Natural killer cell (primary cell): ENCODE results near the gene ACAT2. TPM values are rescaled to one million over a fixed set of nuclear protein-coding genes. Genes with fewer than 3 reads are reported as not detected.

Source experiments
- ATAC-seq, 3 donors: fragments of 150-1000 bp in 2 of 3; fragments of 200-7000 bp in 1 of 3; cut with Tn5 transposase; 1 replicate in 1 of 3; 2 replicates in 2 of 3; pipeline ENCODE4 v1.10.0; 2021; ENCODE audit warnings: mild to moderate bottlenecking in 2 of 3, moderate library complexity in 2 of 3
- DNase-seq, 2 donors: peaks; one replicate each; pipeline versions ENCODE4 v3.0.0 to v3.0.0-alpha.2; 2013 to 2021; ENCODE audit warnings: mixed read lengths in 1 of 2
- H3K27ac ChIP-seq: one replicate; pipeline ENCODE4 v1.5.1; 2013; ENCODE audit warnings: mild to moderate bottlenecking, low read length
- H3K27me3 ChIP-seq: one replicate; pipeline ENCODE4 v1.6.1; 2013; ENCODE audit warnings: low read length; ENCODE audit not compliant: control insufficient read depth, insufficient read depth
- H3K36me3 ChIP-seq: one replicate; pipeline ENCODE4 v1.6.1; 2013; ENCODE audit warnings: low read length; ENCODE audit not compliant: control insufficient read depth, insufficient read depth
- H3K4me1 ChIP-seq: one replicate; pipeline ENCODE4 v1.6.1; 2013; ENCODE audit warnings: low read length; ENCODE audit not compliant: control insufficient read depth, insufficient read depth
- H3K4me3 ChIP-seq: one replicate; pipeline ENCODE4 v1.5.1; 2013; ENCODE audit warnings: low read length
- H3K9me3 ChIP-seq: one replicate; pipeline ENCODE4 v1.6.1; 2013; ENCODE audit warnings: low read length; ENCODE audit not compliant: control insufficient read depth, insufficient read depth
- H3K27ac Mint-ChIP-seq, 2 donors: one replicate each; pipeline ENCODE4 v1.8.0; 2022; ENCODE audit warnings: mild to moderate bottlenecking in 2 of 2, mixed read lengths in 2 of 2, moderate library complexity in 1 of 2
- H3K27me3 Mint-ChIP-seq, 2 donors: one replicate each; pipeline ENCODE4 v1.8.0; 2022; ENCODE audit warnings: low read depth in 2 of 2, mixed read lengths in 2 of 2
- H3K36me3 Mint-ChIP-seq: one replicate; pipeline ENCODE4 v1.8.0; 2022; ENCODE audit warnings: mixed read lengths
- H3K4me1 Mint-ChIP-seq, 2 donors: one replicate each; pipeline ENCODE4 v1.8.0; 2022; ENCODE audit warnings: mixed read lengths in 2 of 2
- H3K4me3 Mint-ChIP-seq: one replicate; pipeline ENCODE4 v1.8.0; 2022; ENCODE audit warnings: mild to moderate bottlenecking, moderate library complexity, mixed read lengths
- H3K9me3 Mint-ChIP-seq, 2 donors: one replicate each; pipeline ENCODE4 v1.8.0; 2022; ENCODE audit warnings: mixed read lengths in 2 of 2
- WGBS: methylation state at CpG from one replicate; pipeline ENCODE4 v1.1.7; 2013; ENCODE audit warnings: missing lambda C conversion rate; ENCODE audit not compliant: insufficient coverage; 5-methylcytosine and 5-hydroxymethylcytosine counted together
- intact Hi-C: fragments of 100-400 bp; cut with micrococcal nuclease; formaldehyde crosslinking; loops from one replicate; pipeline ENCODE4 v1.14.2; 2022
- total RNA-seq, 4 donors: library from RNA; stranded (reverse); fragments of 120-200 nt in 1 of 4; gene quantifications; one replicate each; pipeline versions ENCODE4 v1.2.3 to v1.2.4, GENCODE V29; 2013 to 2022
- TF ChIP-seq, protein P1 (sequence below): fragments of 200-600 bp; IDR thresholded peaks from one replicate; pipeline ENCODE4 v1.8.0; 2022; ENCODE audit warnings: antibody characterized with exemption

ACAT2 gene
- total RNA-seq, 3 donors from 2014 or later (not counting 1 experiment from before 2014, with no cell fraction given): 21.7 to 31.7 (median 26.5) TPM

- TF ChIP-seq, protein P1, sequence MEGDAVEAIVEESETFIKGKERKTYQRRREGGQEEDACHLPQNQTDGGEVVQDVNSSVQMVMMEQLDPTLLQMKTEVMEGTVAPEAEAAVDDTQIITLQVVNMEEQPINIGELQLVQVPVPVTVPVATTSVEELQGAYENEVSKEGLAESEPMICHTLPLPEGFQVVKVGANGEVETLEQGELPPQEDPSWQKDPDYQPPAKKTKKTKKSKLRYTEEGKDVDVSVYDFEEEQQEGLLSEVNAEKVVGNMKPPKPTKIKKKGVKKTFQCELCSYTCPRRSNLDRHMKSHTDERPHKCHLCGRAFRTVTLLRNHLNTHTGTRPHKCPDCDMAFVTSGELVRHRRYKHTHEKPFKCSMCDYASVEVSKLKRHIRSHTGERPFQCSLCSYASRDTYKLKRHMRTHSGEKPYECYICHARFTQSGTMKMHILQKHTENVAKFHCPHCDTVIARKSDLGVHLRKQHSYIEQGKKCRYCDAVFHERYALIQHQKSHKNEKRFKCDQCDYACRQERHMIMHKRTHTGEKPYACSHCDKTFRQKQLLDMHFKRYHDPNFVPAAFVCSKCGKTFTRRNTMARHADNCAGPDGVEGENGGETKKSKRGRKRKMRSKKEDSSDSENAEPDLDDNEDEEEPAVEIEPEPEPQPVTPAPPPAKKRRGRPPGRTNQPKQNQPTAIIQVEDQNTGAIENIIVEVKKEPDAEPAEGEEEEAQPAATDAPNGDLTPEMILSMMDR: no peak
- no peaks in the 10 kb centered on the region for H3K27me3 Mint-ChIP-seq
- Histone ChIP-seq H3K27ac (no peak overlapping the region), H3K4me1 (no peaks in the 10 kb centered on the region), H3K4me3 (no peak overlapping the region), H3K36me3 (no peaks in the 10 kb centered on the region), H3K9me3 (peaks cover 17% of the 10 kb centered on the region), H3K27me3 (no peaks in the 10 kb centered on the region)
- DNase-seq (no peak), ATAC-seq (no peak)
- no peaks in the 10 kb centered on the region for H3K9me3 Mint-ChIP-seq
- no peak overlapping the region for H3K27ac Mint-ChIP-seq
- H3K4me1 Mint-ChIP-seq: peaks cover 5 to 8% of the 10 kb centered on the region in 2 donors
- WGBS: 83% methylated on average over 3 of the region's 3 CpGs
- intact Hi-C loops: no loop called here
- H3K36me3 Mint-ChIP-seq: no peaks in the 10 kb centered on the region
- no peak overlapping the region for H3K4me3 Mint-ChIP-seq
Measured at GRCh38 chr6:159715166-159715565, 46.7 kb upstream of the ACAT2 start.

DNA sequence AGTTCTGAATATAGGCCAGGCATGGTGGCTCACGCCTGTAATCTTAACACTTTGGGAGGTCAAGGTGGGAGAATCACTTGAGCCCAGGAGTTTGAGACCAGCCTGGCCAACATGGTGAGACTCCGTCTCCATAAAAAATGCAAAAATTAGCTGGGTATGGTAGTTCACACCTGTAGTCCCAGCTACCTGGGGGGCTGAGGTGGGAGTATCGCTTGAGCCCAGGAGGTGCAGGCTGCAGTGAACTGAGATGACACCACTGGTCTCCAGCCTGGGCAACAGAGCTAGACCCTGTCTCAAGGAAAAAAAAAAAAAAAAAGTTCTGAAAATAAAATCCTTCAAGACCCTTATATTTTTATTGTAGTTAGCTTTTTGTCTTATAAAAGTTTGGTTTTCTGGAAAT lies 46.2 kb upstream of the ACAT2 start:
- Histone ChIP-seq H3K27ac (no peak overlapping the region), H3K4me3 (no peak overlapping the region), H3K27me3 (no peaks in the 10 kb centered on the region), H3K4me1 (no peaks in the 10 kb centered on the region), H3K36me3 (no peaks in the 10 kb centered on the region), H3K9me3 (peaks cover 15% of the 10 kb centered on the region)
- WGBS: 96% methylated on average over 3 of the region's 3 CpGs
- H3K4me1 Mint-ChIP-seq: peaks cover 5 to 8% of the 10 kb centered on the region in 2 donors
- DNase-seq: no peak
- H3K9me3 Mint-ChIP-seq: no peaks in the 10 kb centered on the region
- H3K4me3 Mint-ChIP-seq: no peak overlapping the region
- intact Hi-C loops: no loop called here
- TF ChIP-seq, protein P1: no peak
- no peak overlapping the region for H3K27ac Mint-ChIP-seq
- no peaks in the 10 kb centered on the region for H3K36me3 Mint-ChIP-seq
- H3K27me3 Mint-ChIP-seq: no peaks in the 10 kb centered on the region
- ATAC-seq: no peak

DNA sequence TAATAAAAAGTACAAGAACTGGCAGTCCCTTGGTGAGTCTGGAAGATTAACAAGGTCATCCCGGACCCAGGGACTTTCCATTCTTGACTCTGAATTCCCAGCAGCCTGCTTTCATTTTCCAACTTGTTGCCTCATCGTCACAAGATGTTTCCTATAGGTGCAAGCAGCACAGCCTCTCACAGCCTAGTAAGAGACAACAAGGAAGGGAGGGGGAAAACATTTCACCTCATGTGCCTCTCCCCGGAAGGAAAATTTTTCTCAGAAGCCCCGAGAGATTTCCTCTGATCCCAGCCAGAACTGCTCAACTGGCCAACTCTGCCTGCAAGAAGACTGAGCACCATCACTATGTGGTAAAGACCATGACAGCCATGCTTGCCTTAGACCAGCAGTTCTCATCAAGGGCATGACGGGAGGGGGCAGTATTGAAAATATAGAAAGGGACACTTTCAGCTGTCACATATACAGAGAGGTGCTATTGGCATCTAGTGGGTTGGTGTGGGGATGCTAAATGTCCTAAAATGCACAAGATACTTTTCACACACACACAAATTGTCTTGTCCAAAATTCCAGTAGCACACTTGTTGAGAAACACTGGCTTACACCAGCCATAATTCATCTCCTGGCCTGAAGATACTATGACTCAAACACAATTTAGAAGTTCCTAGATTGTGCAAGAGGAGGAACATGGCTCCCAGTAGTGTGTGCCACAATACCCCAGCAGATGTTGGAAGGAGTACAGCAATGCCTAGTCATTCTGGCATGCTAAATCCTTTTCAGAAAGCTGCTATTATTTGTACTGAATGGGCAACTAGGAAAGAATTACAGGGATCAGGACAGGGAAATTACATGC lies 45.4 kb upstream of the ACAT2 start:
- Mint-ChIP-seq H3K4me1 (peaks cover 5 to 8% of the 10 kb centered on the region in 2 donors), H3K9me3 (no peaks in the 10 kb centered on the region), H3K27ac (no peak overlapping the region), H3K36me3 (no peaks in the 10 kb centered on the region), H3K27me3 (no peaks in the 10 kb centered on the region), H3K4me3 (no peak overlapping the region)
- peaks cover 11% of the 10 kb centered on the region for H3K9me3 ChIP-seq
- no peak for DNase-seq
- intact Hi-C loops: no loop called here
- H3K27ac ChIP-seq: no peak overlapping the region
- H3K36me3 ChIP-seq: no peaks in the 10 kb centered on the region
- ATAC-seq: peak in 1 of 3 donors; percentile 39
- H3K27me3 ChIP-seq: no peaks in the 10 kb centered on the region
- 83% methylated on average over 4 of the region's 5 CpGs for WGBS
- TF ChIP-seq, protein P1: no peak
- peaks cover 2% of the 10 kb centered on the region for H3K4me1 ChIP-seq
- H3K4me3 ChIP-seq: no peak overlapping the region
